Breast epithelium (tissue), 4 donors: ENCODE results near the gene APOM. TPM values are rescaled to one million over a fixed set of nuclear protein-coding genes. Genes with fewer than 3 reads are reported as not detected.

Experiments
- DNase-seq, 2 donors: peaks; one replicate each; pipeline ENCODE4 v3.0.0-alpha.2; 2019; ENCODE audit warnings: low spot score in 2 of 2
- H3K27ac ChIP-seq, 2 donors: fragments of 200-600 bp; sonication (generic) in 1 of 2; one replicate each; pipeline ENCODE4 v1.5.1; 2016 to 2019; ENCODE audit warnings: mild to moderate bottlenecking in 1 of 2
- H3K27me3 ChIP-seq, 2 donors: fragments of 200-600 bp; sonication (generic) in 1 of 2; one replicate each; pipeline versions ENCODE4 v1.5.1 to v1.6.0; 2017 to 2019; ENCODE audit warnings: control low read depth in 1 of 2, mild to moderate bottlenecking in 1 of 2
- H3K36me3 ChIP-seq: fragments of 200-600 bp; one replicate; pipeline ENCODE4 v1.5.1; 2019
- H3K4me1 ChIP-seq, 2 donors: fragments of 200-600 bp; sonication (generic); one replicate each; pipeline ENCODE4 v1.5.1; 2016 to 2019; ENCODE audit warnings: control low read depth in 1 of 2
- H3K4me3 ChIP-seq, 3 donors: fragments of 200-600 bp; sonication (generic); 1 replicate in 2 of 3; 2 replicates in 1 of 3; pipeline ENCODE4 v1.5.1; 2016 to 2019; ENCODE audit warnings: mild to moderate bottlenecking in 3 of 3, moderate library complexity in 2 of 3
- H3K9me3 ChIP-seq, 2 donors: fragments of 200-600 bp; sonication (generic) in 1 of 2; one replicate each; pipeline ENCODE4 v1.5.1; 2016 to 2019; ENCODE audit warnings: control low read depth in 1 of 2
- POLR2A ChIP-seq: fragments of 450-650 bp; IDR thresholded peaks from one replicate; pipeline ENCODE4 v1.6.1; 2016; ENCODE audit warnings: antibody characterized with exemption, mild to moderate bottlenecking, moderate library complexity
- POLR2AphosphoS5 ChIP-seq, 3 donors: sonication (generic); formaldehyde crosslinking; IDR thresholded peaks; one replicate each; pipeline ENCODE4 v1.6.1; 2017; ENCODE audit warnings: antibody characterized with exemption in 3 of 3
- intact Hi-C: fragments of 100-400 bp; cut with DNase I; formaldehyde crosslinking; loops from one replicate; pipeline ENCODE4 v1.15.1; 2023; ENCODE audit warnings: low total_unique reads
- total RNA-seq, 3 donors: library from RNA; depleted of rRNA; stranded (reverse); fragments of >200 nt; gene quantifications; one replicate each; pipeline ENCODE4 v1.1.0, GENCODE V29; 2016
- TF ChIP-seq, protein P1 (sequence below), 3 donors: fragments of 450-650 bp; IDR thresholded peaks; one replicate each; pipeline ENCODE4 v1.5.1; 2016 to 2017; ENCODE audit warnings: antibody characterized with exemption in 3 of 3, mild to moderate bottlenecking in 3 of 3, moderate library complexity in 3 of 3

The APOM gene
- total RNA-seq, 3 donors from 2014 or later, result 1.3 to 4.8 (median 4.6) TPM

- Histone ChIP-seq H3K4me1 (no peaks in the 10 kb centered on the region), H3K4me3 (no peak overlapping the region), H3K9me3 (no peaks in the 10 kb centered on the region), H3K27me3 (no peaks in the 10 kb centered on the region), H3K36me3 (peaks cover 8% of the 10 kb centered on the region), H3K27ac (no peak overlapping the region)
- intact Hi-C loops, result no loop called here
- DNase-seq, result no peak
- TF ChIP-seq POLR2A (no peak), POLR2AphosphoS5 (IDR thresholded peaks at IDR 0.05) (no peak)
- TF ChIP-seq, protein P1, sequence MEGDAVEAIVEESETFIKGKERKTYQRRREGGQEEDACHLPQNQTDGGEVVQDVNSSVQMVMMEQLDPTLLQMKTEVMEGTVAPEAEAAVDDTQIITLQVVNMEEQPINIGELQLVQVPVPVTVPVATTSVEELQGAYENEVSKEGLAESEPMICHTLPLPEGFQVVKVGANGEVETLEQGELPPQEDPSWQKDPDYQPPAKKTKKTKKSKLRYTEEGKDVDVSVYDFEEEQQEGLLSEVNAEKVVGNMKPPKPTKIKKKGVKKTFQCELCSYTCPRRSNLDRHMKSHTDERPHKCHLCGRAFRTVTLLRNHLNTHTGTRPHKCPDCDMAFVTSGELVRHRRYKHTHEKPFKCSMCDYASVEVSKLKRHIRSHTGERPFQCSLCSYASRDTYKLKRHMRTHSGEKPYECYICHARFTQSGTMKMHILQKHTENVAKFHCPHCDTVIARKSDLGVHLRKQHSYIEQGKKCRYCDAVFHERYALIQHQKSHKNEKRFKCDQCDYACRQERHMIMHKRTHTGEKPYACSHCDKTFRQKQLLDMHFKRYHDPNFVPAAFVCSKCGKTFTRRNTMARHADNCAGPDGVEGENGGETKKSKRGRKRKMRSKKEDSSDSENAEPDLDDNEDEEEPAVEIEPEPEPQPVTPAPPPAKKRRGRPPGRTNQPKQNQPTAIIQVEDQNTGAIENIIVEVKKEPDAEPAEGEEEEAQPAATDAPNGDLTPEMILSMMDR (IDR thresholded peaks at IDR 0.05), result no peak
Observed at GRCh38 chr6:31686483-31686882, 30.8 kb downstream of the APOM start.

DNA sequence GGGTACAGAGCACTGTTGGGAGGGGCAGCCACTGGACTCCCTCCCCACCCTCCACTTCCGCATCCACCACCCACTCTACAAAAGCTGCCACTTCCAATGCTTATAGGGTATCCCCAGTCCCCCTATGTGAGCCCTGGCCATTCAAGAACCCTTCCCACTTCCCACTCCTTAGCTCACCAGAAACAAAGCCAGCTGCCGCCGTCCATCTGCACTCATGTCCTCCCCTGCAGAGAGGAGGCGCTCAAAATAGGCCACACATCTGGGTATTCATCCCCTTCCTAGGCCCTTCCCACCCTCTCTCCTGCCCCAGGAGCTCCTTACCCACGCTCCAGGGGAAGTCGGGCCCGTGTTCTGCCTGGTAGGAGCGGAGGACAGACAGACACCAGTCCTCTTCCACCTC lies 31.6 kb downstream of the APOM start:
- Histone ChIP-seq H3K4me1 (no peaks in the 10 kb centered on the region), H3K9me3 (no peaks in the 10 kb centered on the region), H3K27ac (no peak overlapping the region), H3K36me3 (peaks cover 8% of the 10 kb centered on the region), H3K4me3 (no peak overlapping the region), H3K27me3 (no peaks in the 10 kb centered on the region)
- no peak for DNase-seq
- intact Hi-C loops, result no loop called here
- TF ChIP-seq, protein P1 (IDR thresholded peaks at IDR 0.05), result no peak
- TF ChIP-seq POLR2A (no peak), POLR2AphosphoS5 (IDR thresholded peaks at IDR 0.05) (no peak)

GRCh38 chr6:31687860-31688693 lies 32.4 kb downstream of the APOM start:
- no peak for DNase-seq
- no peak overlapping the region for H3K27ac ChIP-seq
- no peaks in the 10 kb centered on the region for H3K27me3 ChIP-seq
- H3K36me3 ChIP-seq, result peaks cover 8% of the 10 kb centered on the region
- H3K9me3 ChIP-seq, result no peaks in the 10 kb centered on the region
- no peak overlapping the region for H3K4me3 ChIP-seq
- TF ChIP-seq POLR2A (no peak), POLR2AphosphoS5 (IDR thresholded peaks at IDR 0.05) (no peak)
- TF ChIP-seq, protein P1 (IDR thresholded peaks at IDR 0.05), result no peak
- H3K4me1 ChIP-seq, result no peaks in the 10 kb centered on the region
- intact Hi-C loops, result no loop called here

DNA sequence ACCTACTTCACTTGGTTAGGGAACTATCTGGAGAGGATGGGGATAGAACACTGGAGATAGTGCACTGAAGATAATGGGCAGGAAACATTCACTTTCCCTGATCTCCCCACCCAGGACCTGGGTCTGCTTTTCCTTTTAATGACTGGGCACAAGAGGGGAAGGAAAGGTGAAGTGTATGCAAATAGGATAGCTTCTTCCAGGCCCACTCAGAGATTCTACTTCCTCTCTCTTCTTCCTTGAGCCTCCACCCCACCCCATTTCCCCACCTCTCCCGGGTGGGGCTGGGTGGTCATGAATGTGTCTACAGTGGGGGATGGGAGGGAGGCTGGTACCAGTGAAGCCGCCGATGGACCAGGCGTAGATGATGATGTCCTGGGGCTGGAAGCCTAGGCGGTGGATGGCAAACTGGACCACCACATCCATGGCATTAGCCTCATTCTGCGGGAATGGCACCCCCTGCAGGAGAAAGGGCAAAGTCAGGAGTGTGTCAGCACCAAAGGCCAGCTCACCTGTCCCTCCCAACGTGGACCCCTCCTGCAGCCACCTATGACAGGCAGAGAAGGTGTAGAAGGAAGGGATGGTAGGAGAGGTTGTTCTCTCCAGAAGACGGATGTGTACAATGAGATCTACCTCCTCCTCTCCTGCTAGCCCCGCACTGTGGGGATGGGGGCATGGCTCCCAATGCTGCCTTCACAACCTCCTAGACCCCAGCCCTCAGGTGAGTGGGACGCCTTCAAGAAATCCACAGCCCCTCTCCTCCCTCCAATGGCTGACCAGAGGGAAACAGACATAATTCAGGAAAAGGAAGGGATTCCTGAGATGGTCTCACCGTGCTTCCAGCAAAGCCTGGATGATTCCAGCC lies 33.8 kb downstream of the APOM start:
- no peaks in the 10 kb centered on the region for H3K27me3 ChIP-seq
- intact Hi-C loops, result loop anchor here (10.0 kb wide), 1 partner anchor 265 kb away; the partner anchor contains the start of genes NELFE and SKIC2
- H3K4me1 ChIP-seq, result no peaks in the 10 kb centered on the region
- H3K9me3 ChIP-seq, result no peaks in the 10 kb centered on the region
- DNase-seq, result no peak
- TF ChIP-seq POLR2A, result no peak
- TF ChIP-seq, protein P1 (IDR thresholded peaks at IDR 0.05), result no peak
- no peak for TF ChIP-seq POLR2AphosphoS5 (IDR thresholded peaks at IDR 0.05)
- peaks cover 8% of the 10 kb centered on the region for H3K36me3 ChIP-seq
- no peak overlapping the region for H3K4me3 ChIP-seq
- H3K27ac ChIP-seq, result no peak overlapping the region
